HCT116 (cell line): Measurements from ENCODE around the gene COX8A.

Experiments used
- CEBPB ChIP-seq: IDR thresholded peaks from 2 replicates; pipeline ENCODE4 v1.6.1; 2012; ENCODE audit warnings: low read depth
- ELF1 ChIP-seq: IDR thresholded peaks from 2 replicates; pipeline ENCODE4 v1.6.1; 2012; ENCODE audit warnings: low read depth, borderline replicate concordance
- EZH2phosphoT487 ChIP-seq: fragments of 200-600 bp; IDR thresholded peaks from 2 replicates; pipeline ENCODE4 v1.6.1; 2018; ENCODE audit warnings: antibody characterized with exemption, borderline replicate concordance
- FOSL1 ChIP-seq: IDR thresholded peaks from 2 replicates; pipeline ENCODE4 v1.6.1; 2012; ENCODE audit warnings: low read depth
- JUND ChIP-seq: IDR thresholded peaks from 2 replicates; pipeline ENCODE4 v1.6.1; 2012
- POLR2A ChIP-seq: IDR thresholded peaks from 2 replicates; pipeline ENCODE4 v1.7.0; 2011; ENCODE audit warnings: borderline replicate concordance; ENCODE audit not compliant: insufficient read depth, insufficient read length; ENCODE audit errors: extremely low read depth
- POLR2AphosphoS5 ChIP-seq: IDR thresholded peaks from 2 replicates; pipeline ENCODE4 v1.6.1; 2011; ENCODE audit warnings: mild to moderate bottlenecking, low read depth, low read length, moderate library complexity
- SP1 ChIP-seq: IDR thresholded peaks from 2 replicates; pipeline ENCODE4 v1.6.1; 2012; ENCODE audit warnings: low read depth
- SRF ChIP-seq: IDR thresholded peaks from 2 replicates; pipeline ENCODE4 v1.6.1; 2012; ENCODE audit warnings: low read depth
- ZNF274 ChIP-seq: fragments of 200-500 bp; sonication (Bioruptor generic); IDR thresholded peaks from 2 replicates; pipeline ENCODE4 v1.6.1; 2014; ENCODE audit warnings: mild to moderate bottlenecking, low read depth, low read length, inconsistent platforms
- TF ChIP-seq, protein P1 (sequence below), 3 experiments: fragments of 200-600 bp in 1 of 3; sonication (generic) in 1 of 3; IDR thresholded peaks in 2 of 3; conservative IDR thresholded peaks in 1 of 3; 2 replicates each; pipeline ENCODE4 v1.5.1; 2012 to 2017; ENCODE audit warnings: low read depth in 2 of 3, low read length in 2 of 3, antibody characterized with exemption in 1 of 3, borderline replicate concordance in 1 of 3, control low read depth in 1 of 3, mild to moderate bottlenecking in 1 of 3, mixed read lengths in 1 of 3, mixed run types in 1 of 3, moderate library complexity in 1 of 3; ENCODE audit not compliant: insufficient read depth in 1 of 3

DNA sequence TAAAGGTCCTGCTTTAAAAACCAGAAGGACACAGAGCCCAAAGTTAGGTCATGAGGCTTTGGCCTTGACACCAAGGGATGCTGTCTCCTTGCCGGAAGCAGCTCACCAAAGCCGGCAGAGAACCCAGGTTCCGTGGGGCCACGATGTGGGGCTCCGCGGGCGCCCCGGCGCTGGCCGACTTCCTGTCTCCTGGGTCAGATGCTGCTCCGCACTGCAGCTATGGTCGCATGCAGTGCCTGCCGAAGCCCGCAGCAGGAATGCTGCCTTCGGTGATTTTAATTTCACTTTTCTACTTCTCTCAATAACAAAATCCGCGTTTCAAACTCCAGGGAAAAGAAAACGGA, 11.4 kb downstream of the COX8A start:
- TF ChIP-seq, protein P1, sequence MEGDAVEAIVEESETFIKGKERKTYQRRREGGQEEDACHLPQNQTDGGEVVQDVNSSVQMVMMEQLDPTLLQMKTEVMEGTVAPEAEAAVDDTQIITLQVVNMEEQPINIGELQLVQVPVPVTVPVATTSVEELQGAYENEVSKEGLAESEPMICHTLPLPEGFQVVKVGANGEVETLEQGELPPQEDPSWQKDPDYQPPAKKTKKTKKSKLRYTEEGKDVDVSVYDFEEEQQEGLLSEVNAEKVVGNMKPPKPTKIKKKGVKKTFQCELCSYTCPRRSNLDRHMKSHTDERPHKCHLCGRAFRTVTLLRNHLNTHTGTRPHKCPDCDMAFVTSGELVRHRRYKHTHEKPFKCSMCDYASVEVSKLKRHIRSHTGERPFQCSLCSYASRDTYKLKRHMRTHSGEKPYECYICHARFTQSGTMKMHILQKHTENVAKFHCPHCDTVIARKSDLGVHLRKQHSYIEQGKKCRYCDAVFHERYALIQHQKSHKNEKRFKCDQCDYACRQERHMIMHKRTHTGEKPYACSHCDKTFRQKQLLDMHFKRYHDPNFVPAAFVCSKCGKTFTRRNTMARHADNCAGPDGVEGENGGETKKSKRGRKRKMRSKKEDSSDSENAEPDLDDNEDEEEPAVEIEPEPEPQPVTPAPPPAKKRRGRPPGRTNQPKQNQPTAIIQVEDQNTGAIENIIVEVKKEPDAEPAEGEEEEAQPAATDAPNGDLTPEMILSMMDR (IDR thresholded peaks at IDR 0.05 in 2 of 3, conservative IDR thresholded peaks at IDR 0.05 in 1 of 3; ENCODE audit: borderline replicate concordance in 1 of 3, insufficient read depth in 1 of 3, low read depth in 2 of 3, low read length in 2 of 3) = no peak
- TF ChIP-seq ELF1 (no peak), FOSL1 (no peak), CEBPB (no peak), POLR2A (no peak), SP1 (no peak), ZNF274 (no peak), JUND (no peak), EZH2phosphoT487 (no peak), POLR2AphosphoS5 (no peak), SRF (no peak)
